Sigmoid colon (tissue), 7 donors: ENCODE results near the gene ARF3. TPM values are rescaled to one million over a fixed set of nuclear protein-coding genes. Genes with fewer than 3 reads are reported as not detected.

Experiments
- DNase-seq: peaks from one replicate; pipeline ENCODE4 v3.0.0-alpha.2; 2019
- H3K27ac ChIP-seq, 4 donors: fragments of 200-600 bp; sonication (generic); one replicate each; pipeline ENCODE4 v1.5.1; 2016 to 2019; ENCODE audit warnings: mild to moderate bottlenecking in 1 of 4
- H3K27me3 ChIP-seq, 3 donors: fragments of 200-600 bp; sonication (generic); one replicate each; pipeline ENCODE4 v1.5.1; 2019; ENCODE audit warnings: mild to moderate bottlenecking in 1 of 3
- H3K36me3 ChIP-seq, 4 donors: fragments of 200-600 bp; sonication (generic); one replicate each; pipeline ENCODE4 v1.5.1; 2016 to 2019
- H3K4me1 ChIP-seq, 4 donors: fragments of 200-600 bp; sonication (generic); one replicate each; pipeline ENCODE4 v1.5.1; 2017 to 2019
- H3K4me3 ChIP-seq, 4 donors: fragments of 200-600 bp; sonication (generic); one replicate each; pipeline ENCODE4 v1.5.1; 2017 to 2019; ENCODE audit warnings: mild to moderate bottlenecking in 2 of 4, moderate library complexity in 1 of 4
- H3K9me3 ChIP-seq, 4 donors: fragments of 200-600 bp in 3 of 4; sonication (generic) in 3 of 4; one replicate each; pipeline versions ENCODE4 v1.5.1 to v1.6.1; 2013 to 2019
- CTCF ChIP-seq, 4 experiments: fragments of 450-650 bp in 3 of 4; fragments of 200-600 bp in 1 of 4; IDR thresholded peaks; one replicate each; pipeline ENCODE4 v1.5.1; 2016 to 2019; ENCODE audit warnings: antibody characterized with exemption in 4 of 4, mild to moderate bottlenecking in 3 of 4, moderate library complexity in 2 of 4
- EP300 ChIP-seq, 4 donors: sonication (generic); formaldehyde crosslinking; IDR thresholded peaks; one replicate each; pipeline ENCODE4 v1.6.1; 2017; ENCODE audit warnings: antibody characterized with exemption in 4 of 4
- POLR2A ChIP-seq, 2 donors: fragments of 450-650 bp; IDR thresholded peaks; one replicate each; pipeline ENCODE4 v1.6.1; 2016; ENCODE audit warnings: antibody characterized with exemption in 2 of 2, mild to moderate bottlenecking in 2 of 2, moderate library complexity in 2 of 2
- POLR2AphosphoS5 ChIP-seq, 4 donors: sonication (generic); formaldehyde crosslinking; IDR thresholded peaks; one replicate each; pipeline ENCODE4 v1.6.1; 2017; ENCODE audit warnings: antibody characterized with exemption in 4 of 4
- WGBS, 2 donors: extraction: QIAGEN DNeasy Blood & Tissue Kit; methylation state at CpG; one replicate each; pipeline ENCODE4 v1.1.7; 2013; 5-methylcytosine and 5-hydroxymethylcytosine counted together
- intact Hi-C: fragments of 100-400 bp; cut with DNase I; formaldehyde crosslinking; loops from one replicate; pipeline ENCODE4 v1.15.1; 2023
- polyA plus RNA-seq, 3 donors: library from polyadenylated mRNA; stranded (reverse); fragments of 200-250 nt; gene quantifications; one replicate each; pipeline ENCODE4 v1.2.3, GENCODE V29; 2013
- total RNA-seq, 4 donors: library from RNA; depleted of rRNA; stranded (reverse); fragments of >200 nt; gene quantifications; one replicate each; pipeline ENCODE4 v1.1.0, GENCODE V29; 2016
- donor health status: healthy with polysubstance abuse.
- donor health status: Bipolar disorder and iron deficiency.
- donor health status: healthy.

ARF3 gene
- total and polyA plus RNA-seq, 7 donors, result 37.9 to 161 (median 61.0) TPM

GRCh38 chr12:48997719-48998496, 40.6 kb upstream of the ARF3 start:
- H3K9me3 ChIP-seq, result no peaks in the 10 kb centered on the region
- no peak overlapping the region for H3K27ac ChIP-seq
- TF ChIP-seq POLR2AphosphoS5 (IDR thresholded peaks at IDR 0.05) (no peak), POLR2A (IDR thresholded peaks at IDR 0.05) (no peak), EP300 (IDR thresholded peaks at IDR 0.05) (no peak), CTCF (IDR thresholded peaks at IDR 0.05) (no peak)
- 2 to 3% methylated on average over 57 of the region's 57 CpGs for WGBS, 2 donors
- no peak for DNase-seq
- intact Hi-C loops, result no loop called here
- H3K4me1 ChIP-seq, result peaks cover 0 to 52% (median 48%) of the 10 kb centered on the region in 4 donors
- peaks cover 43 to 97% (median 69%) of the 10 kb centered on the region in 3 donors for H3K27me3 ChIP-seq
- H3K36me3 ChIP-seq, result peaks cover 10 to 23% (median 15%) of the 10 kb centered on the region in 4 donors
- H3K4me3 ChIP-seq, result peak overlapping the region in 3 of 4 donors; percentile 27 to 51 (median 48)

- peak; percentile 87 for DNase-seq
- H3K9me3 ChIP-seq, result no peaks in the 10 kb centered on the region
- peak overlapping the region in 1 of 4 donors; percentile 15 for H3K27ac ChIP-seq
- peaks cover 2 to 14% (median 9%) of the 10 kb centered on the region in 4 donors for H3K36me3 ChIP-seq
- peak overlapping the region; percentile 17 to 51 (median 42) for H3K4me3 ChIP-seq
- H3K27me3 ChIP-seq, result peaks cover 43 to 97% (median 64%) of the 10 kb centered on the region in 3 donors
- WGBS, 2 donors, result 3 to 4% methylated on average over 71 of the region's 71 CpGs
- peaks cover 0 to 52% (median 48%) of the 10 kb centered on the region in 4 donors for H3K4me1 ChIP-seq
- intact Hi-C loops, result no loop called here
- TF ChIP-seq CTCF (IDR thresholded peaks at IDR 0.05) (peak; percentile 39 to 82 (median 70)), POLR2A (IDR thresholded peaks at IDR 0.05) (no peak)
These were observed 39.8 kb upstream of the ARF3 start for GRCh38 chr12:48996794-48997718.

- peaks cover 0 to 48% (median 46%) of the 10 kb centered on the region in 4 donors for H3K4me1 ChIP-seq
- WGBS, 2 donors, result 4 to 6% methylated on average over 32 of the region's 32 CpGs
- TF ChIP-seq CTCF (IDR thresholded peaks at IDR 0.05) (peak; percentile 40 to 90 (median 70)), EP300 (IDR thresholded peaks at IDR 0.05) (no peak)
- no peaks in the 10 kb centered on the region for H3K36me3 ChIP-seq
- no peak overlapping the region for H3K27ac ChIP-seq
- H3K27me3 ChIP-seq, result peaks cover 34 to 97% (median 52%) of the 10 kb centered on the region in 3 donors
- no peaks in the 10 kb centered on the region for H3K9me3 ChIP-seq
- H3K4me3 ChIP-seq, result peak overlapping the region in 2 of 4 donors; percentile 23 to 36
- intact Hi-C loops, result no loop called here
- DNase-seq, result peak; percentile 89
These were observed 38.0 kb upstream of the ARF3 start for GRCh38 chr12:48995086-48995879.

GRCh38 chr12:48994224-48995085, 37.2 kb upstream of the ARF3 start:
- Histone ChIP-seq H3K27me3 (peaks cover 25 to 97% (median 52%) of the 10 kb centered on the region in 3 donors), H3K4me1 (peaks cover 0 to 40% (median 38%) of the 10 kb centered on the region in 4 donors), H3K4me3 (no peak overlapping the region), H3K27ac (no peak overlapping the region), H3K36me3 (no peaks in the 10 kb centered on the region), H3K9me3 (no peaks in the 10 kb centered on the region)
- WGBS, 2 donors, result 23 to 27% methylated on average over 32 of the region's 32 CpGs
- no peak for TF ChIP-seq EP300 (IDR thresholded peaks at IDR 0.05)
- no peak for TF ChIP-seq POLR2AphosphoS5 (IDR thresholded peaks at IDR 0.05)
- DNase-seq, result no peak
- intact Hi-C loops, result no loop called here
